ENCODE data around the gene TMEM168.
"Not testable (repeated sequence)": the region's sequence is repeated elsewhere in the genome, so short reads cannot be mapped to it uniquely, and the experiment has no call there.

TMEM168 gene

GRCh38 chr7:112789817-112790585 lies at the start of gene TMEM168:
Gene TMEM168, minus strand, starts transcription at chr7:112790393. Its CDS starts 5,568 bp downstream, at chr7:112784825.
- DNase-seq = peak; percentile 78

- not testable (repeated sequence) for DNase-seq
Observed at GRCh38 chr7:112835928-112836327, 45.7 kb upstream of the TMEM168 start.

GRCh38 chr7:112833082-112833481 lies 42.9 kb upstream of the TMEM168 start:
- no peak for DNase-seq

GRCh38 chr7:112830769-112831168 lies 40.6 kb upstream of the TMEM168 start:
- no peak for DNase-seq

GRCh38 chr7:112828696-112829095 lies 38.5 kb upstream of the TMEM168 start:
- DNase-seq = no peak

- no peak for DNase-seq
Observed at GRCh38 chr7:112821345-112821744, 31.2 kb upstream of the TMEM168 start.

- no peak for DNase-seq
Observed at GRCh38 chr7:112819536-112819935, 29.3 kb upstream of the TMEM168 start.

GRCh38 chr7:112806156-112806555 lies 16.0 kb upstream of the TMEM168 start:
- DNase-seq = no peak

- DNase-seq = no peak
Observed at GRCh38 chr7:112802406-112802805, 12.2 kb upstream of the TMEM168 start.

GRCh38 chr7:112800486-112800885 lies 10.3 kb upstream of the TMEM168 start:
- no peak for DNase-seq

- DNase-seq = no peak
Observed at GRCh38 chr7:112799448-112800120, 9.4 kb upstream of the TMEM168 start.

- no peak for DNase-seq
Observed at GRCh38 chr7:112798274-112799159, 8.3 kb upstream of the TMEM168 start.

GRCh38 chr7:112796552-112796951 lies 6.4 kb upstream of the TMEM168 start:
- DNase-seq = not testable (repeated sequence)

GRCh38 chr7:112792441-112792840 lies 2.2 kb upstream of the TMEM168 start:
- no peak for DNase-seq

GRCh38 chr7:112791465-112792168 lies 1.4 kb upstream of the TMEM168 start:
- DNase-seq = no peak

GRCh38 chr7:112790586-112791003 lies 402 bp upstream of the TMEM168 start:
- DNase-seq = no peak

GRCh38 chr7:112789453-112789816 lies 758 bp downstream of the TMEM168 start:
- peak; percentile 58 for DNase-seq

GRCh38 chr7:112788778-112789343 lies 1.3 kb downstream of the TMEM168 start:
- DNase-seq = peak; percentile 42

- DNase-seq = no peak
Observed at GRCh38 chr7:112784603-112785002, 5.6 kb downstream of the TMEM168 start.

- DNase-seq = peak; percentile 18
Observed at GRCh38 chr7:112782498-112782897, 7.7 kb downstream of the TMEM168 start.

GRCh38 chr7:112781558-112781957 lies 8.6 kb downstream of the TMEM168 start:
- no peak for DNase-seq

- DNase-seq = no peak
Observed at GRCh38 chr7:112781110-112781509, 9.1 kb downstream of the TMEM168 start.

Data from DMS79 treated with DMSO at 0.1 percent for 48 hours (cell line).